Stimulated activated CD4-positive, alpha-beta T cell treated with anti-CD3 and anti-CD28 coated beads, TNF-alpha, amount 100 ng/mL, for 1 hour (primary cell): ENCODE data around the gene NLGN1.

ENCODE experiments used
- DNase-seq, 3 donors: peaks; one replicate each; pipeline ENCODE4 v3.0.0-alpha.2; 2020; ENCODE audit warnings: low read depth in 3 of 3, low spot score in 1 of 3

The NLGN1 gene

DNA sequence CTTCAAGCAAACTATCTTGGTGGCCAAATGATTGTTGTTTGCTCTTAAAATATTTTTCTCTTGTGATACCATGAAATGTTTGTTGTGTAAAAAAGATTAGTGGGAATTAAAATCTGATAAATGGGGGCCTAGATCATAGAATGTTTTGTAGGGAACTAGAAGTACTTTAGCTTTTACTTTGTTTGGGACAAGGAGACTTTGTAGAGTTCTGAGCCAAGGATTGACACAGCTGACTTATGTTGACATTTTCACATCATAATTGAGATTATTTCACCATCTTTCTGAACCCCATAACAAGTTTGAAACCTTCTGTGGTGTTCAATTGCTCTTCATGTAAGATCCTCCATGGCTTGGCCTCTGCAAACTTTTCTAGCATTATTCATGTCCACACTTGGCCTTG, 235.4 kb downstream of the NLGN1 start:
- DNase-seq, result no peak

DNA sequence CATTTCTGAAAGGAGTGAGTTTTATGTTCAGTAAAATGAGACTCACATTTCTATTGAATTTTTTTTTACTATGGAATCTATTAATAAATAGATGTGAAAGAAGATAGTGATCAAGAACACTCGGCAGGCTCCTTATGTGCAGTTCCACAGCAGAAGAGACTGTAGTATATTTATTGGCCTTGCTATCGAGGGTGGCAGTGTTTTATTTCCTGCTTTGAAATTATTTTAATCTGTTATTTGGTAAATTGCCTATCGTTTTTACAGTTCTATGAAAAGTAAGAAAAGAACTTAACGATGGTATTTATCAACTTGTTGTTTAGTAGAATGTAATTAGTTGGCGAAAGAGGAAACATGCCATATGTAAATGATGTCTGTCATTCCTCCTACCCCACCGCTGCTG, 238.3 kb downstream of the NLGN1 start:
- DNase-seq, result no peak

DNA sequence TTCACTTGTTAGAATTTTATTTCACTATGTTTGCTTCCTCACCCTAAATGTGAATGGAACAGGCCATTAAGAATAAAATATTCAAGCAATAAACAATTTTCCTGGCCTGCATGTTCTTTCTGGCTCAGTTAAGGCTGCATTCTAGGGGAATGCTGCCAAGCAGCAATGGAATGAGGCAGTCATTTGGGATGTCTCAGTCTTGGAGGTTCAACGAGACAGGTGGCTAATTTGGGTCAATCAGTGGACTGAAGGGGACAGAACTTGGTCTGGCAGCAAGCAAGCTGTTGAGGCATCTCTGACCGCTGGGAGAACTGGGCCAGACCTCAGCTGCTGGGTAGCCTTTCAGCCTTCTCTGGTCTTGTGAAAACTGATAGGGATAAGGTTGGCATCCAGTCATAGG, 241.6 kb downstream of the NLGN1 start:
- DNase-seq, result no peak

DNA sequence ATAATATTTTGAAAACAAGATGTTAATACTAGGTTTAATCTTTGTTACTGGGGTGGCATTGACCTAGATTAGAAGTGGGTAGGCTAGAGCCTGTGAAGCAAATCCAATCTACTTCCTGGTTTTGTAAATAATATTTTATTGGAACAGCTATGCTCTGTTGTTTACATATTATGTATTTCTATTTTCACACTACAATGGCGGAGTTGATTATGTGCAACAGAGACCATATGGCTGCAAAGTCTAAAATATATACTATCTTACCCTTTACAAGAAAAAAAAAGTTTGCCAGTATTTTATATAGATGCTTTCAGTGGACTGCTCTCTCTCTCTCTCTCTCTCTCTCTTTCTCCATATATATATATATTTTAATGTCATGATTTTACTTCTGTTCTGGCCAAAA, 244.2 kb downstream of the NLGN1 start:
- no peak for DNase-seq

DNA sequence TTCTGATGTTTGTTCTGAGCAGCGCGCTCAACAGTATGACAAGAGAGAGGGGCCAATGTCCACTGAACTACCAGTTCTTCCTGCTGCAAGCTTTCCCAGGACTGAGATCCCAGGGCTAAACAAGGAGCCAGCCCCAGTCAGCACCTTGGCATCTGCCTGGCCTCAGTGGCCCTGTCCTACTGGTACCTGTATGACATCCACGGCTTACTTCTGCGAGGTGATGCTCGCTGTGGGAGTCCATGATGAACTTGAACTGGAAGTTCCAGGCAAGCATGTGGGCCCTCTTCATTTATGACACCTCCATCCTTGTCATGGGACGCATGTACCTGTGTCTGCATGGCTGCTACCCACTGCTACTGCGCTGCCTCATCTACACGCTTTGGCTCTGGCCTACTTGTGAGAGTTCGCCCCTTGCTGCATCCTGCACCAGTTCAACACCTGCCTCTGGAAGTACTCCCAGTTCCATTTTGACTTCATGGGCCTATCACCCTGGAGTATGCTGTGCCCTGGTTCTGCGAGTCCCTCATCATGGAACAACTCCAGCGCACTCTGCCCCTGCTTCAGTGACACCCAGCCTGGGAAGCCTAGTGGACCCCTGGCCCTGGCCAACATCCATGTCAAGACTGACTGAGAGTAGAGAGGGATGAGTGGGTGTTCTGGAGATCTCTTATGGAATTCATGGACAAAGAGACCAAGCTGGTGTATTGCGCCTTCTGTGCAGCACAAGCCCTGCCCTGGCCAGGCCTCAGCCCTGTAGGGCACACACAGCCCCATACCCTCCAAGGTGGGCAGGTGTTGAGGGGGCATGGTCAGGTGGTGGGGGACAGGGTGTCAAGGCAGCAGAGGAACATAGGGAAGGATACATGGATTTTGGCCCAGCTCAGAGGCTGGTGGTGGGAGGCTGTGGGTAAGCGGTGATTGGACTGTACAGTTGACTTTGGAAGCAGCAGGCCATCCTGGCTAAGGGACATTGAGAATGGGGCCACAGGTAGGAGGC, 246.8 kb downstream of the NLGN1 start:
- DNase-seq, result no peak

DNA sequence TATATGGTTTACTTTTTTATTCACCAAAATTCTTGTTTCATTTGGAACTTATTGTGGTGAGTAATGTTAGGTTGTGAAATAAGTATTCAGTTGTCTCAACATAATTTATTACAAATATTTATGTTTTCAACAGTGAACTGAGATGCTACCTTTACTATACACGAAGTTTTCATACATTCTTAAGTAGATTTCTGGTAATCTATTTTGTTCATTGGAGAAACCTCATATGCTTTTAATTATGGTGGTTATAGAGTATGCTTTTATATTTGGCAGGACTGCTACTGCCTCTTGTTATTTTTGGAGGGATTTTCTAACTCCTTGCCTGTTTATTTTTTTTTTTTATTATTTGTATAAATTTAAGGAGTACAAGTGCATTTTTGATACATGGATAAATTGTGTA, 253.1 kb downstream of the NLGN1 start:
- no peak for DNase-seq

DNA sequence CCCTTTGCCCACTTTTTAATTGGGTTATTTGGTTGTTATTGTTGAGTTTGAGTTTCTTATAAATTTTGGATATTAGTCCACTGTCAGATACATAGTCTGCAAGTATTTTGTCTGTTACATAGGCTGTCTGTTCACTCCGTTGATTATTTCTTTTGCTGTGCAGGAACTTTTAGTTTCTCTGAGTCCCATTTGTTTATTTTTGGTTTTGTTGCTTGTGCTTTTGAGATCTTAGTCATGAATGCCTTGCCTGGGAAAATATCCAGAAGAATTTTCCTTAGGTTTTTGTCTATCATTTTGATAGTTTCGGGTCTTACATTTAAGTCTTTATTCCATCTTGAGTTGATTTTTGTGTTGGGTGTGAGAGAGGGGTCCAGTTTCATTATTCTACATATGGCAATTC, 254.5 kb downstream of the NLGN1 start:
- DNase-seq, result no peak

DNA sequence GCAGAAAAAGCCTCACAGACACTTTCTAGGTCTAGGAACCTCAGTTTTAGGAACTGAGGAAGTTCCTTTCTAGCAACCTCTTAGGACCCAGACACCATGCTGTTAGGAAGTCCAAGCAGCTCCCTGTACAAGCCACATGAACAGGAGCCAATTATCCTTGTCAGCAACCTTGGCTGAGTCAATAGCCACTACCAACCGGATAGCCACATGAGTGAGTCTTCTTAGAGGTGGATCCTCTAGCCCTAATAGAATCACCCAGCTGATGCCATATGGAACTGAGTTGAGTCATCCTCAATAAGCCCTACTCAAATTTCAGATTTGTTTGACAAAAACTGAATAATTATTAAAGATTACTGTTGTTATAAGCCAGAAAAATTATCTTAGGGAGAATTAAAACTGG, 256.2 kb downstream of the NLGN1 start:
- no peak for DNase-seq

DNA sequence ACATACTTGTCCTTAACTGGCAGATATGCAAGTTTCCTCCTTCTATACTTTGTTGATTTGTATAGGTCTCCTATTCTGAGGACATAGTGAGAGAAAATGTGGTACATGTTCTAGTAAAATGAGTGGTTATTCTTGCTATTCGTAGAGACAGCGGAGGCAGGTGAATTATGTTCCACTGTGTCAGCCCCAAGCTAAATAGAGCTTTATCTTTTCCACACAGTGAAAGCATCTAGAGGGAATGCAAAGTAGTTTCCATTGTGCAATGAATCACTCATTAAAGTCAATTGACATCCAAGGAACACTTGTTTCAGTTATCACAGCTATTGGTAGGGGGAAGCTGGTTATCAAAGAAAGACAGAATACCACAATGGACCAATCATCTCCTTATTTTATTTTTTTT, 262.4 kb downstream of the NLGN1 start:
- no peak for DNase-seq

DNA sequence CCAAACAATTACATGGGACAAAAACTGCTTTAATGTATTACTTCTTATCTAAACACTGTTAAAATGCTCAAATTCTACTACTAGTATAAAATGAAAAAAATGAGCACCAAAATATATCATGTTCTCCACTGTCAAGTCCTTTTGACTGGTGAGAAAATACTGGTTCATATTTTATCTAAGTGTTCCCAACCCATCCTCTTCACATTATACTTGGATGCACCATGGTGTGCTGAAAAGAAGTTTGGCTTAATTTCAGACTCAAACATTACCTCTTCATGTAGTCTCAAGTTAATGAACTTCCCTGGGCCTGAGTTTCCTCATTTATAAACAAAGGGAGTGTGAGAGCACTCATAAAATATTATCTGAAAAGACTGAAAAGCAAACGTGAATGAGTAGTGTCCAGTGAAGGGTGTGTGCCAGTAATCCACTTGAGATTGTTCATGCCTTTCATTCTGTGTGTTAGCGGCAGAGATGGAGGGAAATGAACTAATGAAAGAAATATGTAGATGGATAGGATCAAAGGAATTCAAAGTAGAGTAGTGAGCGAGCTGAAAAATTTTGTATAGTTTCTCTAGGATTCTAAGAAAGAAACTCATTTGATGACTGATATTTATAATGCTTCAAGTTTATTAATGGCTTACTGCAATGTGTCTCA, 263.2 kb downstream of the NLGN1 start:
- DNase-seq, result no peak

DNA sequence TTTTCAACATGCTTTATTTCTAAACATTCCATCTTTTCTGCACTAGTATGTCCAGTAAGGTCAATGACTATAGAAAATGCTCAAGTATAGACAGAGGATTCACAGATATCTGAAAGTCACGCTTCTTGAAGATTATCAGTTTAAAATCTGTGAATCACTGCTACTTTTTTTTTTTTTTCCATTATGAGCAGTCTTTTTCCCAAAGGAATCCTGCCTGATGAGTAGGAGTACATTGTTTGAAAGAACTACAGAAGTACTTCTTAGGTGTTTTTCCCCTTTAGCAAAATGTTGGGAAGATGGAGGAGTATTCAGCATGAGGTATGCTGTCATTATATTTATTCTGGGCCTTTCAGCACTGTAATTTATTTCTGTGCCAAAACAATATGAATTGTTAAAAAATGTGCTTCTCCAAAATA, 266.2 kb downstream of the NLGN1 start:
- no peak for DNase-seq

DNA sequence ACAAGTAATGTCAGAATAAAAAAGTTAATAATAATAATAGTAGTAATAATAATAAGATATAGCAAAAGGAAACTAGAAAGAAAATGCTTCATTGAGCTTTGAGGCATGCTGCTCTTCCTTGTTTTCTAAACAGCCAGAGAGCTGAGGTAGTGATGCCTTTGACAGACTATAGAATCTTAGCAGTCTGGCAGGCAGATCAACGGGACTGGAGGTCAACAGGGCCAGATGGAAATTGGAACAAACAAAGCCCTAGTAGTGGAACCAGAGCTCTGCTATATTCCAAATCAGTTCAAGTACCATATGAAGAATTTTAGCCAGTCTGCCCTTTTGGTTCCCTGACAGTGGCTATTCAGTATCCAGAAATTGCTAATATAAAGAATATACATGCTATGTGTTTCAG, 278.6 kb downstream of the NLGN1 start:
- no peak for DNase-seq

DNA sequence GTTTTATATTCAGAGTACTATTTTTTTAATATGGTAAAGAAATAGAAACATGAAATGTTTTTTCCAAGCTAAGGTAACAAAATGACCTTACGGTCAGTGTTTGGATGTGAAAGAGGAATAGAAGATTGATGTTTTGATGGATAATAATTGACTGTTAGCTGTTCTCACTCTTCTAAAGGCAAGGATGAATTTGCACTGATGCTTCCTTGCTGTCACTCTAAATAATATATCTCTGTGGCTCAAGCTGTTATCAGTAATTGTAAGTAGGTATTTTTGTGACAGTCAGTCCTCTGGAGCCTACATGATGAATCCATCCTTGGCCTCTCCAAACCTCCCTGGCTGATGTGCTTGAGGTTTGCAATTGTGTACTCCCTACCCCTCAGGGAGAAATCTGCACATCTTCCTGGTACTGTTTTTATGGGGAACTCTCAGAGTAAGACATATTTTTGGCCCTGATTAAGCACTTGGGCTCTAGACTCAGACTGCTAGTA, 283.7 kb downstream of the NLGN1 start:
- no peak for DNase-seq

DNA sequence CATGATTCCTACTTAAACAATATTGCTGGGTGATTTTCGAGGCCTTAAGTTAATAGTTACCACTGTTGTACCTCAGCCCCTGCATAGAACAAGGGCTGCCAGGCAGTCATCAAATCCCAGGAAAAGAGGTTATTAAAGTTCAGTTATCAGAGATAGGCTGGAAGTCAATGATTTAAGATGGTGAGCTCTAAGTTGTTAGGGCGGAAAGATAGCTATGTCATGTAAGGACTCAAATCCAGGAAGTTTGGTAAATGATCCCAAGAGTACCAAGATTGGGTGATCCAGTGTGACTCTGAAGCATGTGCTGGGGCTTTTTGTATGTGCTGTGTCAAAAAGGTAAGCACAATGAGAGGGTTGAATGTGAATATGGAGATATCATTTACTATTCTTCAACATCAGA, 287.9 kb downstream of the NLGN1 start:
- DNase-seq, result no peak

DNA sequence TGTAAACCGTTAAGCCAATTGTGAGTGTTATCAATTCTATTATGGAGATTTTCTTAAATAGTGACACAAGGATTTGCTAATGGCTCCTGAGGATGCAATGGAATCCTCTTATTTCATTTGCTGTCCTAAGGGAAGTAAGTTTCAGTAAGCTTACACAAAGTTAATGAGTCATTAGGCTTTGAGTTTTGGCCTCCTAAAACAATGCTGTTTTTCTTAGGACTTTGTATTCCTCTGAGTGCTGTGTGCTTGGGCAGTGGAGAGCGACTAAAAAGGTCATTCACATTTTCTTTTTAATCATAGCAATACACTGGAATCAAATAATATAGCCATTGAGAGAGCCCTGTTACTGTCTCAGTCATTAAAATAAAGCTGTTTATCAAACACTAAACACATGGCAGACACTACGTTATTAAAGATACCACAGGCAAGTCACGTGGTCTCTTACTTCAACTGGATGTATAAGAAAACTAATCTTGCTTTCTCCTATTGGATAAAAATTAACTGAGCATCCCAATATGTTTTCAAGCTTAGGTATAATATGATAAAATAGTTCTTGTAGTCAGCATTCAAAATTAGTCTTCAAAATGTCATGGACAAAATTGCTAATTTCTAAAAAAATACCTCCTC, 290.8 kb downstream of the NLGN1 start:
- no peak for DNase-seq

DNA sequence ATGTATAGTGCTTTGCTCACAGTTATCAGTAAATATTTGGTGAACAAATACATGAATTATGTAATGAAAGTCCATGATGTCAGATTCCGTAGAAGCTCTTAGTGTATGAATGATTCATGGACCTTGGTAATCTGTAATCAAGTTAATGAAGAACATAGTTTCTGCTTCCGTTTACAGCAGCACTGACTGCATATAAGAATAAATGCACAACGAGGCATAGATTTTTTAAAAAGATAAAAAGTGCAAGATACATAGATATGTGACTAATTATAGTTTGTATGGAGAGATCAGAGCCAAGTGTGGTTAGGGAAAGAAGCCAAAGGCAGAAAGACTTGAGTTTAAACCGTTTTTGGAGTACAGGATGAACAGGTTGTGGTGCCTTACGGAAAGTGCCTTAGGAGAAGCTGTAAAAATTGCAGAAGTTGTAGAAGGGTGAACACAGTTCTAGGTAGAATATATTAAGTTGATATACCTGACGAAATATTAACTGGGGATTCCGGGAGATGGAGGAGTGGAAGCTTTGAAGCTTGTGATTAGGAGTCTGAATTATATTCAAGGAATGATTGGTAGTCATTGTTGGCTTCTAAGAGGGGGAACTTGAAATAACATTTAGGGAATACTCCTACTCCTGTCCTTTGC, 293.1 kb downstream of the NLGN1 start:
- no peak for DNase-seq

DNA sequence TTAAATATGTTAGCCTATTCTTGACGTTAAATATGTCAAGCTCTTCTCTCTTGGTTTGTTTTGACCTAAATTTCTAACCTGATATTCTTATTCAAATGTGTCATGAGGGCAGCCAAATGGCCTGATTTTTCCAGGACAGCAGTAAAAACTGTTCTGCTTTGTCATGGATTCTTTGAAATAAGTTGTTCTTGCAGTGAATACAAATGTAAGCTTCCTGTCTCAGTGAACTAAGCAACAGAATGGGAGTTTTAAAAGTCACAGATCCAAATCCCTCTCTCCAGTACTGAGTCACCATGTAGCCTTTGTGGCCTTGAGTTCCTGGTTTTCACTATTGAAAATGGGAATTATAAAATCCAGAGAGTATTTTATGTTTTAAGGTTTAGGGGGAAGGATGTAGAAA, 301.8 kb downstream of the NLGN1 start:
- DNase-seq, result no peak

DNA sequence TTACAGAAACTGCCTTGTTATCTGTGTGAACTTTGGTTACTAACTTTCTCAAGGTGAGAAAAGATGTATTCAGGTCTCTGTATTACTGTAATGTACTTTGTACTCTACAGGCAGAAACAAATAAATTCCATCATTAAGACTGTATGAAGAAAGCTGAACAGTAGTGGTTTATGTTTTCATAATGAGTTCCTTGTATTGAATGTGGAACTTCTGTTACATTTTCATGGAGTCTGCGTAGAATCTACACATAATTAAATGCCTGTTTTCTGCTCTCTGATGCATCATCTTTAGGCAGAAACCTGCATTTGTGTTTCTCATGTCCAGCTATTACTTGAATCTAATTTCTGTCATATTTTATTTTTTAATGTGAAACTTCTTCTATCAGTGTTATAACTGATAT, 302.8 kb downstream of the NLGN1 start:
- DNase-seq, result no peak

DNA sequence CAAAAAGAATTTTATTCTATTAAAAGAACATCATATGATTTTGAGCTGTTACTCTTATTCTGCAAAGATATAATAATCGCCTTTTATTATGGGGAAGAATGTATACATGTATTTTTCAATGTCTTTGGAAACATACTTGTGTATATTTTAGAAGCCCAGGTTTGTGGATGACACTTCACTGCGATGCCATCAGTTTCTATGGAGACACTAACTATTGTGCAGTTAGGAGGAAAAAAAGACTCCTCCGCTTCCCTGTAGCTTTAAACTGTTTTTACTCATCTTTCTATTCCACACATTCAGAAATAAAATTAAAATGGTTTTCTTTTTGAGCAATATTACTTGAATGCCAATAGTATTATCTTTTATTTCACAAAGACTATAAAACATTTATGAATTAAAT, 305.0 kb downstream of the NLGN1 start:
- no peak for DNase-seq

DNA sequence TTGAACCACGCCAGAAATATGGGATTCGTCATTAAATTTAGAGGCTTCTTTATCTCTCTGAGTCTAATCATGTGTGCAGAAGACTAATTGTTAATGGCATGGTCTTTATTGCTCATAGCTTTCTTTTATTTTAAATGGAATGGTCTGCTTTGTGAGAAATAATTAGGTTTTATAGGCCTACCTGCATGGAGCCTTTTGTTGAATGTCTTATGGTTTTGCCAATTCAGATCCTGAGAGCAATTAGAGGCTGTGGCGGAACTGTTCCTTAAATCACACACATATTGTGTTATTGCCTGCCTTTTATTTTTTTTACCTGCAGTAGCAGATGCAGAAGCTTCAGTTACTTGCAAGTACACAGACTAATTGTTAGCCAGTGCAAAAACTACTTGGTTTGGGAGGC, 306.2 kb downstream of the NLGN1 start:
- DNase-seq, result no peak

DNA sequence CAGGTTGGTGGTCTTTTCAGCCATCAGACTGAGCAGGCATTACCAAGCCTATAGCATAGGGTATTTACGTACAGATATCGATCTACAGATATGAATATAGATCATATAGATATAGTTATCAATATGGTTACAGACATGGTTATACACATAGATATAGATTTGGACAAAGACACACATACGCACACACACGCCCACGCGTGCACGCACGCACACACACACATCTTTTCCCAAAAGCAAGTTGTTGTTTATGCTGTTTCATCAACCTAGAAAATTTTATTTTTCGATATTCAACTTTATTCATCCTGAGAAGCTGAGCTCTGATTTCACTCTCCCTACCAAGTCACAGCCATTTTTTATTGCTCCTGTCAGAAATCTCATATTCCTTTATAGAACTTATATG, 309.1 kb downstream of the NLGN1 start:
- no peak for DNase-seq
